Liver (tissue), 9 donors: ENCODE measurements around the gene SMCO4. TPM values are rescaled to one million over a fixed set of nuclear protein-coding genes. Genes with fewer than 3 reads are reported as not detected.

ENCODE experiments used
- DNase-seq: peaks from one replicate; pipeline ENCODE4 v3.0.0-alpha.2; 2017; ENCODE audit warnings: low spot score
- H3K27ac ChIP-seq, 2 donors: one replicate each; pipeline ENCODE4 v1.7.0; 2013; ENCODE audit warnings: inconsistent platforms in 2 of 2, low read length in 2 of 2, control low read depth in 1 of 2, low read depth in 1 of 2, mild to moderate bottlenecking in 1 of 2
- H3K27me3 ChIP-seq, 4 donors: one replicate each; pipeline versions ENCODE4 v1.6.1 to v1.7.0; 2013; ENCODE audit warnings: low read length in 3 of 4, inconsistent platforms in 1 of 4, mild to moderate bottlenecking in 1 of 4, moderate library complexity in 1 of 4; ENCODE audit not compliant: control insufficient read depth in 4 of 4, insufficient read depth in 4 of 4
- H3K36me3 ChIP-seq, 4 donors: one replicate each; pipeline versions ENCODE4 v1.6.1 to v1.7.0; 2013; ENCODE audit warnings: low read length in 3 of 4, mild to moderate bottlenecking in 3 of 4, low read depth in 1 of 4, moderate library complexity in 1 of 4; ENCODE audit not compliant: control insufficient read depth in 4 of 4, insufficient read depth in 3 of 4
- H3K4me1 ChIP-seq, 4 donors: one replicate each; pipeline versions ENCODE4 v1.6.1 to v1.7.0; 2013; ENCODE audit warnings: low read length in 3 of 4, mild to moderate bottlenecking in 3 of 4, moderate library complexity in 1 of 4; ENCODE audit not compliant: control insufficient read depth in 4 of 4, insufficient read depth in 4 of 4
- H3K4me3 ChIP-seq, 3 donors: one replicate each; pipeline versions ENCODE4 v1.6.1 to v1.7.0; 2013; ENCODE audit warnings: low read length in 3 of 3, control low read depth in 1 of 3, low read depth in 1 of 3, mild to moderate bottlenecking in 1 of 3
- H3K9ac ChIP-seq, 2 donors: one replicate each; pipeline ENCODE4 v1.7.0; 2013; ENCODE audit warnings: low read length in 2 of 2, mild to moderate bottlenecking in 2 of 2, moderate library complexity in 2 of 2, control low read depth in 1 of 2, low read depth in 1 of 2
- H3K9me3 ChIP-seq, 4 donors: one replicate each; pipeline versions ENCODE4 v1.6.1 to v1.7.0; 2013; ENCODE audit warnings: low read length in 3 of 4; ENCODE audit not compliant: control insufficient read depth in 4 of 4
- EGR1 ChIP-seq, 2 donors: IDR thresholded peaks; 2 replicates each; pipeline ENCODE4 v1.6.1; 2016 to 2018; ENCODE audit warnings: antibody characterized with exemption in 2 of 2, low read depth in 2 of 2
- FOXA1 ChIP-seq: IDR thresholded peaks from 2 replicates; pipeline ENCODE4 v1.6.1; 2016; ENCODE audit warnings: antibody characterized with exemption
- FOXA2 ChIP-seq: IDR thresholded peaks from 2 replicates; pipeline ENCODE4 v1.6.1; 2016; ENCODE audit warnings: antibody characterized with exemption
- GABPA ChIP-seq, 2 donors: IDR thresholded peaks in 1 of 2; conservative IDR thresholded peaks in 1 of 2; 2 replicates each; pipeline ENCODE4 v1.6.1; 2016; ENCODE audit warnings: antibody characterized with exemption in 2 of 2, mild to moderate bottlenecking in 1 of 2, moderate library complexity in 1 of 2
- HNF4A ChIP-seq, 2 donors: conservative IDR thresholded peaks; 2 replicates each; pipeline ENCODE4 v1.6.1; 2016; ENCODE audit warnings: antibody characterized with exemption in 2 of 2, mild to moderate bottlenecking in 2 of 2
- HNF4G ChIP-seq: IDR thresholded peaks from 2 replicates; pipeline ENCODE4 v1.6.1; 2016; ENCODE audit warnings: antibody characterized with exemption
- JUND ChIP-seq, 2 donors: IDR thresholded peaks; 2 replicates each; pipeline ENCODE4 v1.6.1; 2016; ENCODE audit warnings: antibody characterized with exemption in 2 of 2
- NR2F2 ChIP-seq: IDR thresholded peaks from 2 replicates; pipeline ENCODE4 v1.6.1; 2016; ENCODE audit warnings: antibody characterized with exemption
- RAD21 ChIP-seq, 2 donors: IDR thresholded peaks; 2 replicates each; pipeline ENCODE4 v1.6.1; 2016; ENCODE audit warnings: antibody characterized with exemption in 2 of 2, mild to moderate bottlenecking in 2 of 2
- RXRA ChIP-seq, 2 donors: IDR thresholded peaks; 2 replicates each; pipeline ENCODE4 v1.6.1; 2017 to 2018; ENCODE audit warnings: antibody characterized with exemption in 2 of 2, mild to moderate bottlenecking in 1 of 2
- SP1 ChIP-seq: IDR thresholded peaks from 2 replicates; pipeline ENCODE4 v1.6.1; 2018; ENCODE audit warnings: antibody characterized with exemption, mild to moderate bottlenecking
- TAF1 ChIP-seq: conservative IDR thresholded peaks from 2 replicates; pipeline ENCODE4 v1.6.1; 2016; ENCODE audit warnings: antibody characterized with exemption, mild to moderate bottlenecking
- WGBS: extraction: QIAGEN DNeasy Blood & Tissue Kit; methylation state at CpG from one replicate; pipeline ENCODE4 v1.1.7; 2013; 5-methylcytosine and 5-hydroxymethylcytosine counted together
- polyA plus RNA-seq, 2 donors: library from polyadenylated mRNA; stranded (reverse) in 1 of 2; unstranded in 1 of 2; fragments of 200-250 nt in 1 of 2; fragments of >200 nt in 1 of 2; fragmentation: Nextera tagmentation in 1 of 2; extraction: Ambion mirVana in 1 of 2; gene quantifications; one replicate each; pipeline versions ENCODE4 v1.2.1 to v1.2.3, GENCODE V29; 2013 to 2015
- total RNA-seq, 2 donors: library from RNA; depleted of rRNA; stranded (reverse); fragments of >200 nt; gene quantifications; one replicate each; pipeline ENCODE4 v1.2.3, GENCODE V29; 2014
- TF ChIP-seq, protein P1 (sequence below): IDR thresholded peaks from 2 replicates; pipeline ENCODE4 v1.6.1; 2016; ENCODE audit warnings: antibody characterized with exemption
- TF ChIP-seq, protein P2 (sequence below): IDR thresholded peaks from 2 replicates; pipeline ENCODE4 v1.6.1; 2016; ENCODE audit warnings: antibody characterized with exemption
- TF ChIP-seq, protein P3 (sequence below): fragments of 150-350 bp; IDR thresholded peaks from 2 replicates; pipeline ENCODE4 v1.5.1; 2017; ENCODE audit warnings: improper control_type of control experiment, low read depth, low read length; ENCODE audit not compliant: missing input control
- TF ChIP-seq, protein P4 (sequence below): IDR thresholded peaks from 2 replicates; pipeline ENCODE4 v1.6.1; 2016; ENCODE audit warnings: antibody characterized with exemption
- TF ChIP-seq, protein P5 (sequence below): IDR thresholded peaks from 2 replicates; pipeline ENCODE4 v1.6.1; 2016; ENCODE audit warnings: antibody characterized with exemption, mild to moderate bottlenecking
- donor health status: healthy.
- donor health status: healthy.
- donor health status: healthy.
- donor health status: healthy.
- donor health status: healthy.

SMCO4 gene
- total and polyA plus RNA-seq, 4 donors, result 21.2 to 98.8 (median 47.9) TPM

DNA sequence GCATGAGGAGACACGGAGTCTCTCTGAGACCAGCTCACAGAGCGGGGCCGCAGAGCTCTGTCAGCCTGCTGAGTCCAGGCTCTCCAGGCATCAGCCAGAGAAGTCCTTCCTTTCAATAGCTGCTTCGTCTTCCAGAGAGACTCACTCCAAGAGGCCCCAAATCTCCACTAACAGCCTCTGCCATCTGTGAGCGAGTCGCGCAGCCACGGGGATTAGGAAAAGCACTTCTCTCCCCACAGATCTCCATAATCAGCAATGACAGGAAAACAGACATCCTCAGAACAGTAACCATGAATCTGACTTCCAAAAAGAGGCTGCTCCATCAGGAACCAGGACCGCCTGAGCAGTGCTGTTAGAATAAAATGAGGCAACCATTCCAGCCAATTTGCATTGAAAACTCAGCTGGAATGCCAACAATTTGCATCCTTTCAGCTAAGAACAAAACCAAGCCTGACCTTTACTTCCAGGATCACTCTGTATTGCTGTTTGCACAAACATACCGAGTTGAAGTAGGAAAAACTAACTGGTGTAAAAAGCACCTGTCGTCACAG, 65.4 kb downstream of the SMCO4 start:
- H3K9me3 ChIP-seq, result no peaks in the 10 kb centered on the region
- peaks cover 6 to 20% (median 15%) of the 10 kb centered on the region in 4 donors for H3K4me1 ChIP-seq
- no peak for DNase-seq
- 88% methylated on average over 11 of the region's 11 CpGs for WGBS
- no peak overlapping the region for H3K9ac ChIP-seq
- H3K36me3 ChIP-seq, result peaks cover 2 to 7% (median 7%) of the 10 kb centered on the region in 4 donors
- no peaks in the 10 kb centered on the region for H3K27me3 ChIP-seq
- TF ChIP-seq, protein P1, sequence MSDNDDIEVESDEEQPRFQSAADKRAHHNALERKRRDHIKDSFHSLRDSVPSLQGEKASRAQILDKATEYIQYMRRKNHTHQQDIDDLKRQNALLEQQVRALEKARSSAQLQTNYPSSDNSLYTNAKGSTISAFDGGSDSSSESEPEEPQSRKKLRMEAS, result no peak
- TF ChIP-seq, protein P2, sequence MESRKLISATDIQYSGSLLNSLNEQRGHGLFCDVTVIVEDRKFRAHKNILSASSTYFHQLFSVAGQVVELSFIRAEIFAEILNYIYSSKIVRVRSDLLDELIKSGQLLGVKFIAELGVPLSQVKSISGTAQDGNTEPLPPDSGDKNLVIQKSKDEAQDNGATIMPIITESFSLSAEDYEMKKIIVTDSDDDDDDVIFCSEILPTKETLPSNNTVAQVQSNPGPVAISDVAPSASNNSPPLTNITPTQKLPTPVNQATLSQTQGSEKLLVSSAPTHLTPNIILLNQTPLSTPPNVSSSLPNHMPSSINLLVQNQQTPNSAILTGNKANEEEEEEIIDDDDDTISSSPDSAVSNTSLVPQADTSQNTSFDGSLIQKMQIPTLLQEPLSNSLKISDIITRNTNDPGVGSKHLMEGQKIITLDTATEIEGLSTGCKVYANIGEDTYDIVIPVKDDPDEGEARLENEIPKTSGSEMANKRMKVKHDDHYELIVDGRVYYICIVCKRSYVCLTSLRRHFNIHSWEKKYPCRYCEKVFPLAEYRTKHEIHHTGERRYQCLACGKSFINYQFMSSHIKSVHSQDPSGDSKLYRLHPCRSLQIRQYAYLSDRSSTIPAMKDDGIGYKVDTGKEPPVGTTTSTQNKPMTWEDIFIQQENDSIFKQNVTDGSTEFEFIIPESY, result no peak
- TF ChIP-seq, protein P3, sequence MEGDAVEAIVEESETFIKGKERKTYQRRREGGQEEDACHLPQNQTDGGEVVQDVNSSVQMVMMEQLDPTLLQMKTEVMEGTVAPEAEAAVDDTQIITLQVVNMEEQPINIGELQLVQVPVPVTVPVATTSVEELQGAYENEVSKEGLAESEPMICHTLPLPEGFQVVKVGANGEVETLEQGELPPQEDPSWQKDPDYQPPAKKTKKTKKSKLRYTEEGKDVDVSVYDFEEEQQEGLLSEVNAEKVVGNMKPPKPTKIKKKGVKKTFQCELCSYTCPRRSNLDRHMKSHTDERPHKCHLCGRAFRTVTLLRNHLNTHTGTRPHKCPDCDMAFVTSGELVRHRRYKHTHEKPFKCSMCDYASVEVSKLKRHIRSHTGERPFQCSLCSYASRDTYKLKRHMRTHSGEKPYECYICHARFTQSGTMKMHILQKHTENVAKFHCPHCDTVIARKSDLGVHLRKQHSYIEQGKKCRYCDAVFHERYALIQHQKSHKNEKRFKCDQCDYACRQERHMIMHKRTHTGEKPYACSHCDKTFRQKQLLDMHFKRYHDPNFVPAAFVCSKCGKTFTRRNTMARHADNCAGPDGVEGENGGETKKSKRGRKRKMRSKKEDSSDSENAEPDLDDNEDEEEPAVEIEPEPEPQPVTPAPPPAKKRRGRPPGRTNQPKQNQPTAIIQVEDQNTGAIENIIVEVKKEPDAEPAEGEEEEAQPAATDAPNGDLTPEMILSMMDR, result no peak
- TF ChIP-seq RXRA (IDR thresholded peaks at IDR 0.05) (no peak), NR2F2 (no peak), TAF1 (no peak), HNF4G (no peak), RAD21 (IDR thresholded peaks at IDR 0.05) (no peak), HNF4A (conservative IDR thresholded peaks at IDR 0.05) (no peak), GABPA (IDR thresholded peaks at IDR 0.05 in 1 of 2, conservative IDR thresholded peaks at IDR 0.05 in 1 of 2) (no peak), FOXA1 (no peak), EGR1 (IDR thresholded peaks at IDR 0.05; ENCODE audit: low read depth in 2 of 2) (no peak), FOXA2 (no peak)
- TF ChIP-seq, protein P4, sequence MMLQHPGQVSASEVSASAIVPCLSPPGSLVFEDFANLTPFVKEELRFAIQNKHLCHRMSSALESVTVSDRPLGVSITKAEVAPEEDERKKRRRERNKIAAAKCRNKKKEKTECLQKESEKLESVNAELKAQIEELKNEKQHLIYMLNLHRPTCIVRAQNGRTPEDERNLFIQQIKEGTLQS, result no peak
- H3K4me3 ChIP-seq, result no peak overlapping the region
- no peak overlapping the region for H3K27ac ChIP-seq

DNA sequence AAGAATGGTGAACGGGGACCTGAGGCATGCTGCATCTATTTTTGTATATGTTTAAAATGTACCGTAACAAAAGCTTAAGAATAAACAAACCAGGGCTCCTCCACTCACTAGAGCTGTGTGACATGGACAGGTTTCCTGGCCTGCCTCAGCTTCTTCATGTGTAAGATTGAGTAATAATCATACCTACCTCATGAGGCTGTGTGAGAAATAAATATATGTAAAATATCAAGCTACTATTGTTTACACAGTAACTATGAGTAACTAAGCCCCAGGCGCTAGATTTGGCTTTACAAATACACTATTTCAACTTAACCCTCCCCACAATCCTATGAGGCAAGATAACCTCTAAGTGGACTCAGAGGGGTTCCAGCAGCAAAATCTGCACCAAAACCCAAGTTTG, 66.4 kb downstream of the SMCO4 start:
- Histone ChIP-seq H3K4me3 (no peak overlapping the region), H3K9ac (no peak overlapping the region), H3K9me3 (no peaks in the 10 kb centered on the region), H3K4me1 (peaks cover 4 to 15% (median 11%) of the 10 kb centered on the region in 4 donors), H3K27me3 (no peaks in the 10 kb centered on the region), H3K27ac (no peak overlapping the region), H3K36me3 (peaks cover 2 to 7% (median 7%) of the 10 kb centered on the region in 4 donors)
- WGBS, result 89% methylated on average over 3 of the region's 3 CpGs
- DNase-seq, result no peak
- no peak for TF ChIP-seq RAD21 (IDR thresholded peaks at IDR 0.05)
- no peak for TF ChIP-seq SP1
- no peak for TF ChIP-seq NR2F2
- no peak for TF ChIP-seq HNF4G
- TF ChIP-seq, protein P5, sequence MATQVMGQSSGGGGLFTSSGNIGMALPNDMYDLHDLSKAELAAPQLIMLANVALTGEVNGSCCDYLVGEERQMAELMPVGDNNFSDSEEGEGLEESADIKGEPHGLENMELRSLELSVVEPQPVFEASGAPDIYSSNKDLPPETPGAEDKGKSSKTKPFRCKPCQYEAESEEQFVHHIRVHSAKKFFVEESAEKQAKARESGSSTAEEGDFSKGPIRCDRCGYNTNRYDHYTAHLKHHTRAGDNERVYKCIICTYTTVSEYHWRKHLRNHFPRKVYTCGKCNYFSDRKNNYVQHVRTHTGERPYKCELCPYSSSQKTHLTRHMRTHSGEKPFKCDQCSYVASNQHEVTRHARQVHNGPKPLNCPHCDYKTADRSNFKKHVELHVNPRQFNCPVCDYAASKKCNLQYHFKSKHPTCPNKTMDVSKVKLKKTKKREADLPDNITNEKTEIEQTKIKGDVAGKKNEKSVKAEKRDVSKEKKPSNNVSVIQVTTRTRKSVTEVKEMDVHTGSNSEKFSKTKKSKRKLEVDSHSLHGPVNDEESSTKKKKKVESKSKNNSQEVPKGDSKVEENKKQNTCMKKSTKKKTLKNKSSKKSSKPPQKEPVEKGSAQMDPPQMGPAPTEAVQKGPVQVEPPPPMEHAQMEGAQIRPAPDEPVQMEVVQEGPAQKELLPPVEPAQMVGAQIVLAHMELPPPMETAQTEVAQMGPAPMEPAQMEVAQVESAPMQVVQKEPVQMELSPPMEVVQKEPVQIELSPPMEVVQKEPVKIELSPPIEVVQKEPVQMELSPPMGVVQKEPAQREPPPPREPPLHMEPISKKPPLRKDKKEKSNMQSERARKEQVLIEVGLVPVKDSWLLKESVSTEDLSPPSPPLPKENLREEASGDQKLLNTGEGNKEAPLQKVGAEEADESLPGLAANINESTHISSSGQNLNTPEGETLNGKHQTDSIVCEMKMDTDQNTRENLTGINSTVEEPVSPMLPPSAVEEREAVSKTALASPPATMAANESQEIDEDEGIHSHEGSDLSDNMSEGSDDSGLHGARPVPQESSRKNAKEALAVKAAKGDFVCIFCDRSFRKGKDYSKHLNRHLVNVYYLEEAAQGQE, result no peak
- TF ChIP-seq, protein P1, result no peak
- TF ChIP-seq, protein P3, result no peak
- no peak for TF ChIP-seq FOXA1
- TF ChIP-seq JUND (IDR thresholded peaks at IDR 0.05), result no peak
